ENCODE results near the gene HMG20A. TPM values are rescaled to one million over a fixed set of nuclear protein-coding genes. Genes with fewer than 3 reads are reported as not detected.

Gene HMG20A
- total RNA-seq, 1 experiment from 2014 or later, result 61.7 TPM

- Mint-ChIP-seq H3K4me3 (ENCODE audit: low read depth, unreplicated experiment) (no peak overlapping the region), H3K27ac (ENCODE audit: unreplicated experiment) (no peak overlapping the region), H3K36me3 (ENCODE audit: insufficient read depth, unreplicated experiment) (no peaks in the 10 kb centered on the region), H3K27me3 (ENCODE audit: unreplicated experiment) (no peaks in the 10 kb centered on the region), H3K4me1 (ENCODE audit: low read depth, unreplicated experiment) (peaks cover 16% of the 10 kb centered on the region), H3K9me3 (ENCODE audit: low read depth, unreplicated experiment) (no peaks in the 10 kb centered on the region)
- TF ChIP-seq, protein P1, sequence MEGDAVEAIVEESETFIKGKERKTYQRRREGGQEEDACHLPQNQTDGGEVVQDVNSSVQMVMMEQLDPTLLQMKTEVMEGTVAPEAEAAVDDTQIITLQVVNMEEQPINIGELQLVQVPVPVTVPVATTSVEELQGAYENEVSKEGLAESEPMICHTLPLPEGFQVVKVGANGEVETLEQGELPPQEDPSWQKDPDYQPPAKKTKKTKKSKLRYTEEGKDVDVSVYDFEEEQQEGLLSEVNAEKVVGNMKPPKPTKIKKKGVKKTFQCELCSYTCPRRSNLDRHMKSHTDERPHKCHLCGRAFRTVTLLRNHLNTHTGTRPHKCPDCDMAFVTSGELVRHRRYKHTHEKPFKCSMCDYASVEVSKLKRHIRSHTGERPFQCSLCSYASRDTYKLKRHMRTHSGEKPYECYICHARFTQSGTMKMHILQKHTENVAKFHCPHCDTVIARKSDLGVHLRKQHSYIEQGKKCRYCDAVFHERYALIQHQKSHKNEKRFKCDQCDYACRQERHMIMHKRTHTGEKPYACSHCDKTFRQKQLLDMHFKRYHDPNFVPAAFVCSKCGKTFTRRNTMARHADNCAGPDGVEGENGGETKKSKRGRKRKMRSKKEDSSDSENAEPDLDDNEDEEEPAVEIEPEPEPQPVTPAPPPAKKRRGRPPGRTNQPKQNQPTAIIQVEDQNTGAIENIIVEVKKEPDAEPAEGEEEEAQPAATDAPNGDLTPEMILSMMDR (IDR thresholded peaks at IDR 0.05; ENCODE audit: unreplicated experiment), result no peak
- no TSS peak for BruUV-seq (replicated peaks)
- intact Hi-C loops (cut with micrococcal nuclease; ENCODE audit: unreplicated experiment), result no loop called here
- CTCF ChIA-PET, result no interaction called here
- no peak for DNase-seq
Observed at GRCh38 chr15:77376770-77377169, 43.9 kb upstream of the HMG20A start.

GRCh38 chr15:77380033-77380432, 40.7 kb upstream of the HMG20A start:
- no peak overlapping the region for H3K27ac Mint-ChIP-seq (ENCODE audit: unreplicated experiment)
- TF ChIP-seq, protein P1 (IDR thresholded peaks at IDR 0.05; ENCODE audit: unreplicated experiment), result no peak
- intact Hi-C loops (cut with micrococcal nuclease; ENCODE audit: unreplicated experiment), result no loop called here
- peaks cover 8% of the 10 kb centered on the region for H3K4me1 Mint-ChIP-seq (ENCODE audit: low read depth, unreplicated experiment)
- no peaks in the 10 kb centered on the region for H3K27me3 Mint-ChIP-seq (ENCODE audit: unreplicated experiment)
- DNase-seq, result no peak
- CTCF ChIA-PET, result no interaction called here
- no TSS peak for BruUV-seq (replicated peaks)
- no peaks in the 10 kb centered on the region for H3K36me3 Mint-ChIP-seq (ENCODE audit: insufficient read depth, unreplicated experiment)
- no peak overlapping the region for H3K4me3 Mint-ChIP-seq (ENCODE audit: low read depth, unreplicated experiment)
- no peaks in the 10 kb centered on the region for H3K9me3 Mint-ChIP-seq (ENCODE audit: low read depth, unreplicated experiment)

- Mint-ChIP-seq H3K9me3 (ENCODE audit: low read depth, unreplicated experiment) (no peaks in the 10 kb centered on the region), H3K27ac (ENCODE audit: unreplicated experiment) (no peak overlapping the region), H3K4me1 (ENCODE audit: low read depth, unreplicated experiment) (peaks cover 8% of the 10 kb centered on the region), H3K4me3 (ENCODE audit: low read depth, unreplicated experiment) (no peak overlapping the region), H3K27me3 (ENCODE audit: unreplicated experiment) (no peaks in the 10 kb centered on the region), H3K36me3 (ENCODE audit: insufficient read depth, unreplicated experiment) (no peaks in the 10 kb centered on the region)
- CTCF ChIA-PET, result interaction anchor here (0.6 to 1.2 kb wide), 2 partner anchors 27 to 38 kb away, joined by 3 to 4 read pairs; no protein-coding TSS in a partner anchor
- DNase-seq, result no peak
- BruUV-seq (replicated peaks), result no TSS peak
- TF ChIP-seq, protein P1 (IDR thresholded peaks at IDR 0.05; ENCODE audit: unreplicated experiment), result no peak
- intact Hi-C loops (cut with micrococcal nuclease; ENCODE audit: unreplicated experiment), result no loop called here
Observed at GRCh38 chr15:77384086-77384485, 36.6 kb upstream of the HMG20A start.

DNA sequence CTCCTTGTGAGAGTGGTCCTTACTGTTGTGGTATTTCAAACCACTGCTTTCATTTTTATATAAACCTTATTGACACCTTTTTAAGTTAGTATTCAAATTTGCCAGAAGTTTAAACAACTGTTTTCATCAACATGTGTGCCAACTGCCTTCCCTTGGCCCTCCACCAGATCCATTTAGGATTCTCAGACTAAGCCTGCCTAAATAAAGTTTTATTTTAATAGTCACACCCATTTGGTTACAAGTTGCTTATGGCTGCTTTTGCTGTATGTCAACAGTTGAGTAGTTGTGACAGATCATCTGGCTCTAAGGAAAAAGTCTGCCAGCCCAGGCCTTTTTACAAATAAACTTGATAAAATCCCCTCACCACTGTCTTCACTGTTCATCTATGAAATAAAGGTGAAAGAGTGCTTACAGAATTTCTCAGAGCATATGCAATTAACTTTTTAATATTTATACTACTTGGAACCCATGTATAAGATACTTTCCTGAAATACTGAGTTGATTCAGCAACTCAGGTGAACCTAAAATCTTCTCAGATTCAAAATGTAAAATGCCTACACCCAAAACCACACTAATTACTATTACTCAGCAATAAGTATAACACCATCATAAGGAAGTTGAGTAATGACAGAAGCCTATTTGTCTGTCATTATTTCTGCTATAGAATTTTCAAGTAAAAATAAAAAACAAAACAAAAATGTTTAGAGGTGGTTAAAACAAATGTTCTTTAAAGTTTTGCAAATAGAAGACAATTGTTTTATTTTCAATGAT, 35.9 kb upstream of the HMG20A start:
- BruUV-seq (replicated peaks), result no TSS peak
- CTCF ChIA-PET, result interaction anchor here (0.6 to 1.2 kb wide), 2 partner anchors 26 to 37 kb away, joined by 3 to 4 read pairs; no protein-coding TSS in a partner anchor
- Mint-ChIP-seq H3K4me3 (ENCODE audit: low read depth, unreplicated experiment) (no peak overlapping the region), H3K9me3 (ENCODE audit: low read depth, unreplicated experiment) (no peaks in the 10 kb centered on the region), H3K36me3 (ENCODE audit: insufficient read depth, unreplicated experiment) (no peaks in the 10 kb centered on the region), H3K4me1 (ENCODE audit: low read depth, unreplicated experiment) (peaks cover 6% of the 10 kb centered on the region), H3K27ac (ENCODE audit: unreplicated experiment) (no peak overlapping the region), H3K27me3 (ENCODE audit: unreplicated experiment) (no peaks in the 10 kb centered on the region)
- TF ChIP-seq, protein P1 (IDR thresholded peaks at IDR 0.05; ENCODE audit: unreplicated experiment), result no peak
- DNase-seq, result no peak
- intact Hi-C loops (cut with micrococcal nuclease; ENCODE audit: unreplicated experiment), result no loop called here
